ENCODE results near the gene LRRC10B.

The LRRC10B gene

DNA sequence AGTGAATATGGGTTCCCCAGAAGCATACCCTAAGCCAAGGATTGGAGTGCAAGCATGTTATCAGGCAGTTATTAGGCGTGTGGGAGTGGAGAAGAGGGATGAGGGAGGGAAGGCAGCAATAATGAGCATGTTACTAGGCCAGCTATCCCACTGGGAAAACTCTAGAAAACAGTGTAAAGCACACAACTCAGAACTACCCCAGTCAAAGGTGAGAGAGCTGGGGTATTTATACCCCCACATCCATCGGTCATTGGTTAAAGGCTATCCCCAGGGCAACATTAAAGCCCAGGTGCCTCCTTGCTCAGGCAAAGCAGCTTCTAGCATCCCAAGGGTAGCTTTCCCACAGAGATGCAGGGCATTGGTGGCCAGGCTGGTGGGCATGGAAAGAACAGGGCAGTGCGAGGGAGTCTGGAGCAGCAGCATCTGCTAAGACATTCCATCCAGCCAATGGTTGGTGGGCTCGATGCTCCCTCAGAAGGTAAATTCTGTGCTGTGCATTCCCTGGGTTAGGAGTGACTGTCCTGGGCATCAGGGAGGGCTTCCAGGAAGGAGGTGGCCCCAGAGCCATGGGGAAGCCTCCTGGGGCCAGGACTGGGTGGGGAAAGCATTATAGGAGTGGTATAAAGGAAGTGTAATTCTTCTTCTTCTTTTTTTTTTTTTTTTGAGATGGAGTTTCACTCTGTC, 21.1 kb upstream of the LRRC10B start:
- DNase-seq: no peak

DNA sequence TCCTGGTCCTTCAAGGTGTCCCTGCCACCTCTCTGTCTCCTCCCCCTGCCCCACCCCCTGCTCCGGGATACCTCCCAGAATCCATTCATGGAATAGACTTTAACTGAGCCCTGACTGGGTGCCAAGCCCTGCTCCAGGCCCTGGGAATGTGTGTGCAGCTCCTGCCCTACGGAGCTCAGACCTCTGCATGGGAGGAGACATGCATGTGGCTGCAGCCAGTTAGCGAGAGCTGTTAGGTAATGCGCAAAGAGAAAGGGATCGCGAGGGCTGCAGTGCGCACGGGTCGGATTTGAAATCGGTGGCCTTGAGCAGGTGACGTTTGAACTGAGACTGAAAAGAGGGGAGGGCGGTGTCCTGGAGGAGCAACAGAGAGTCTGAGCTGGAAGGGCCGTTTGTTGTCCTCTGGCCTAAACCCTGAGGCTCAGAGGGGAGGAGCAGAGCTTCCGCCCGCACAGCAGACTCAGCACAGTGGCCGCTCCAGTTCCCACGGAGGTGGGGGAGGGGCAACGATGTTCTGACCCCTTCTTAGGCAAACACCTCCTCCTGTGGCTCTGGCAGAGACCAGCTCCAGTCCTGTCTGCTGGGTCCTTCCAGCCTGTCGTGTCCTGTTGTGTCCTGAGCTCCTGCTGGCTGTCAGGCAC, 19.8 kb upstream of the LRRC10B start:
- peak; percentile 97 for DNase-seq

- DNase-seq: peak; percentile 83
Observed at GRCh38 chr11:61489833-61490721, 18.5 kb upstream of the LRRC10B start.

- peak; percentile 47 for DNase-seq
Observed at GRCh38 chr11:61491736-61492395, 16.7 kb upstream of the LRRC10B start.

DNA sequence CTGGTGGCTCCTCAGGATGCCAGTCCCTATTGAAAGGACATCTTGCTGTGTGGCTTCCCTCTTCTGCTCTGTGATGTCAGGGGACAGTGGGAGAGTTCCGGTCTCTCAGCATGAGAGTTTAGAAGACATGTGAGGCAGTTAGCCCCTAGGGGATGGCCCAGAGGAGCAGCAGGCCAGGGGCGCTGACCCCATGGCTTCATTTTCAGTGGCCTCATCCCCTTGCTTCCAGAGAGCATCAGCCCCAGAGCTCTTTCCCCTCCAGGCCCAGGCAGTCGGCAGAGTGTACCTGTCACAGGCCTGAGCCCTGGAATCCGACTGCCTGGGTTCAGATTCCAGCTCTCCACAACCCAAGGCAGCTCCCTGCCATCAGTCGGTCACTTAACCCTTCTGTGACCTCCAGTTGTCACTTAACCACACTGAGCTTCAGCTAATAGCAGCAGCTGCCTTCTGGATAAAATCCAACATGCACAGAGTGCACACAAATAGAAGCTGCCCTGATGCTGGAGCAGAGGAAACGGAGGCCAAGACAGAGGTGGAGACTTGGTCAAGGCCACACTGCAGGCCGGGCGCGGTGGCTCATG, 14.1 kb upstream of the LRRC10B start:
- DNase-seq: no peak

- DNase-seq: no peak
Observed at GRCh38 chr11:61495801-61496601, 12.5 kb upstream of the LRRC10B start.

- no peak for DNase-seq
Observed at GRCh38 chr11:61496602-61497400, 11.7 kb upstream of the LRRC10B start.

- DNase-seq: no peak
Observed at GRCh38 chr11:61497473-61497872, 11.1 kb upstream of the LRRC10B start.

GRCh38 chr11:61497876-61498275, 10.7 kb upstream of the LRRC10B start:
- DNase-seq: peak; percentile 45

GRCh38 chr11:61498767-61499341, 9.7 kb upstream of the LRRC10B start:
- peak; percentile 39 for DNase-seq

DNA sequence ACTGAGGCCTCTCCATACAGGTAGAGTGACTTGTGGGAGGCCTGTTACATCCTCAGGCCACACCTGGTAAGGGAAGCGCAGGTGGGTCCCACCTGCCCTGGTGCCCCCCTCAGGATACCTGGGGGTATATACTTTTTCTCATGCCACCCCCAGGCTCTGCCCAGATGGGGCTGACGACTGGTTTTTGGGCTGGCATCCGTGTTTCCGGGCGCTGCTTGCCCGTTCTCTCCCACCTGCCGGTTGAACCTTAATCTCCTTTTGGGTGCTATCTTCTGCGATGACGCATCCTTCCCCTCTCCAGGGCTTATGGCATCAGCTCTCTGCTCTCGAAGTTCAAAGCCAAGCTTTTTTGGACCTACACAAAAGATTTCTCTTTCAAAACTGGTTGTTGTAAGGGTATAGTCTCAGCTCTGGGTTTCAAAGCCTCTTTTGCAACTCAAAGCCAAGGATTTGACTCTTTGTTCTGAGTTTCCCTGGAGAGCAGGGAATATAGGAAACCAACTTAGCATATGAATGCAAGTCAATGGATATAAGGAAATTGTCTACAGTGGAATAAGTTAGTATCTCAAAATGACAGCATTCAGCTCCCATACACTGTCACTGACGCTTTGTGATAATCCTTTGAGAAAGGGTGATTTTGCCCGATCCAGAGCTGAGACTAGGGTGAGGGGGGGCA, 8.6 kb upstream of the LRRC10B start:
- DNase-seq: no peak

- no peak for DNase-seq
Observed at GRCh38 chr11:61502522-61502921, 6.0 kb upstream of the LRRC10B start.

DNA sequence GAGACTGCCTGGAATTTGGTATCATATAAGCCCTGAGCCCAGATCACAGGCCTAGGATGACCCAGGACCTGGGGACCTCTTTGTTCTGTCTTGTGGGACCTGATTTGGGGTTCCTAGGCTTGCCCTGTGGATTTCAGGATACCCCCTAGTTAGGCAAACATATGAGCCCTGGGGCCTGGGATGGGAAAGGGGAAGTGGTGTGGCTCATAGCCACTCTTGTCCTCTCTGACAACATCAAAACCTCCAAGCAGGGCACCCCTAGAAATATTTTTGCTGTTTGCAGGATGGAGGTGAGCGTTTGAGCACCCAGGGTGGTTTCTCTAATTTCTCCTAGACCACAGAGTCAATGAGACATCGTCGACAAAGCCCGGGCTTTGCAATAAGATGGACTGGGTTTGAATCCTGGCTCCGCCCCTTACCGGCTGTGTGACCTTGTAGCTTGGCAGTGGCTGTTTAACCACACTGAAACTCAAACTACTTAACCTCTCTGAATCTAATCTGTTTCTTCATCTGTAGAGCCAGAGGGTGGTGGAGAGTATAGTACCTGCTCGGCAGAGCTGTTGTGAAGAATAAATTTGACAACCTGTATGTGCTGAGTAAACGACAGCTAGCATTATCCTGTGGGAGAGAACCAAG, 5.3 kb upstream of the LRRC10B start:
- no peak for DNase-seq

GRCh38 chr11:61505106-61505505, 3.4 kb upstream of the LRRC10B start:
- DNase-seq: no peak

- no peak for DNase-seq
Observed at GRCh38 chr11:61505640-61506155, 2.9 kb upstream of the LRRC10B start.

- no peak for DNase-seq
Observed at GRCh38 chr11:61507012-61507768, 1.4 kb upstream of the LRRC10B start.

- DNase-seq: peak; percentile 94
Observed at GRCh38 chr11:61509043-61510029, 787 bp downstream of the LRRC10B start.

Measured in islet precursor cell (in vitro differentiated cells).